GM12878 (cell line): ENCODE measurements around the gene LRTM2.

Experiments
- CBX3 ChIP-seq: fragments of 200-600 bp; sonication (generic); IDR thresholded peaks from 2 replicates; pipeline ENCODE4 v1.6.1; 2016; ENCODE audit warnings: low read depth, borderline replicate concordance
- CEBPB ChIP-seq, 2 experiments: fragments of 150-350 bp in 1 of 2; IDR thresholded peaks; 2 replicates each; pipeline ENCODE4 v1.6.1; 2012 to 2014; ENCODE audit warnings: low read depth in 2 of 2, low read length in 2 of 2, borderline replicate concordance in 1 of 2, inconsistent platforms in 1 of 2
- CREB1 ChIP-seq: IDR thresholded peaks from 2 replicates; pipeline ENCODE4 v1.6.1; 2012; ENCODE audit warnings: low read depth, mild to moderate bottlenecking, inconsistent platforms
- CTCF ChIP-seq, 3 experiments: IDR thresholded peaks in 2 of 3; conservative IDR thresholded peaks in 1 of 3; 2 replicates each; pipeline ENCODE4 v1.5.1; 2011; ENCODE audit warnings: low read depth in 3 of 3, low read length in 3 of 3, mild to moderate bottlenecking in 3 of 3, control low read depth in 2 of 3, moderate library complexity in 2 of 3, inconsistent platforms in 1 of 3, mixed read lengths in 1 of 3; ENCODE audit not compliant: control insufficient read depth in 2 of 3, insufficient read depth in 1 of 3; ENCODE audit errors: extremely low read depth in 1 of 3
- EP300 ChIP-seq, 2 experiments: fragments of 150-350 bp in 1 of 2; IDR thresholded peaks; 2 replicates each; pipeline ENCODE4 v1.6.1; 2011 to 2012; ENCODE audit warnings: low read depth in 2 of 2, low read length in 2 of 2, borderline replicate concordance in 1 of 2, improper control_type of control experiment in 1 of 2, inconsistent platforms in 1 of 2; ENCODE audit not compliant: control insufficient read depth in 1 of 2
- GABPA ChIP-seq: IDR thresholded peaks from 2 replicates; pipeline ENCODE4 v1.6.1; 2014; ENCODE audit warnings: antibody characterized with exemption, low read depth, mild to moderate bottlenecking, inconsistent platforms
- NR2C2 ChIP-seq: IDR thresholded peaks from 2 replicates; pipeline ENCODE4 v1.6.1; 2011; ENCODE audit warnings: borderline replicate concordance, low read depth; ENCODE audit not compliant: control insufficient read depth, insufficient read length
- PAX8 ChIP-seq: fragments of 450-650 bp; IDR thresholded peaks from 2 replicates; pipeline ENCODE4 v1.6.1; 2017; ENCODE audit warnings: mild to moderate bottlenecking, moderate library complexity
- POLR2A ChIP-seq: IDR thresholded peaks from 2 replicates; pipeline ENCODE4 v1.6.1; 2011; ENCODE audit warnings: low read depth, mild to moderate bottlenecking, low read length
- POLR2AphosphoS5 ChIP-seq: IDR thresholded peaks from 2 replicates; pipeline ENCODE4 v1.6.1; 2011; ENCODE audit warnings: mild to moderate bottlenecking, low read length, inconsistent platforms
- SIN3A ChIP-seq: IDR thresholded peaks from 2 replicates; pipeline ENCODE4 v1.6.1; 2012; ENCODE audit warnings: low read depth, low read length, improper control_type of control experiment
- SREBF2 ChIP-seq: IDR thresholded peaks from 2 replicates; pipeline ENCODE4 v1.6.1; 2012; ENCODE audit warnings: mild to moderate bottlenecking, low read length
- TAF1 ChIP-seq: IDR thresholded peaks from 2 replicates; pipeline ENCODE4 v1.6.1; 2011; ENCODE audit warnings: mild to moderate bottlenecking, low read depth, low read length, borderline replicate concordance

DNA sequence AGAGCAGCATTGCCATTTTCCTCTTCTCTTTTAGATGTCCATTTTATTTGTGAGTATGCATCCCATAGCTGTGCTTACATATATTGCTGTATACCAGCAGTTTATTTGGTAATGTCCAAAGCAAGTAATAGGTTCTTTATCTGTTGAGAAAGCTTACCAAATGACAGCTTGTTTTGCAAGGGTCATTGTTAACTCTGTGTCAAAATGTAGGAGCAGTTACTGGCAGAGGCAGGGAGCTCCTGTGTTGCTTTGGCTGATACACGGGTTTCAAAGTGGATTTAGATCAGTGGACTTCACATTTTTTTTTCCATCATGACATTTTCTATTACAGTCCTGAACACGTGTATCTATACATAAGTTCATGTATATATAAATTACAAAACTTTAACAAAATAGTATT is 38.1 kb upstream of the LRTM2 start:
- TF ChIP-seq NR2C2: no peak
- TF ChIP-seq PAX8: no peak
- no peak for TF ChIP-seq SIN3A
- no peak for TF ChIP-seq CREB1
- TF ChIP-seq CEBPB (IDR thresholded peaks at IDR 0.05; ENCODE audit: borderline replicate concordance in 1 of 2, low read depth in 2 of 2, low read length in 2 of 2): no peak
- no peak for TF ChIP-seq EP300 (IDR thresholded peaks at IDR 0.05; ENCODE audit: borderline replicate concordance in 1 of 2, control insufficient read depth in 1 of 2, low read depth in 2 of 2, low read length in 2 of 2)
- no peak for TF ChIP-seq GABPA
- no peak for TF ChIP-seq SREBF2
- TF ChIP-seq CBX3: no peak
- no peak for TF ChIP-seq POLR2AphosphoS5
- TF ChIP-seq TAF1: no peak
- TF ChIP-seq CTCF (IDR thresholded peaks at IDR 0.05 in 2 of 3, conservative IDR thresholded peaks at IDR 0.05 in 1 of 3; ENCODE audit: control insufficient read depth in 2 of 3, extremely low read depth in 1 of 3, insufficient read depth in 1 of 3, low read depth in 3 of 3, low read length in 3 of 3): no peak
- no peak for TF ChIP-seq POLR2A
